RWPE2 (cell line): Measurements from ENCODE around the gene ATP8B3.

ENCODE experiments used
- ATAC-seq: fragments of 200-7000 bp; cut with Tn5 transposase; 3 replicates; pipeline ENCODE4 v1.9.1; 2021; ENCODE audit warnings: low read depth
- DNase-seq: peaks from one replicate; pipeline ENCODE4 v3.0.0-alpha.2; 2020; ENCODE audit warnings: low spot score
- H3K27ac ChIP-seq: fragments of 450-650 bp; 2 replicates; pipeline ENCODE4 v1.5.1; 2017; ENCODE audit warnings: mild to moderate bottlenecking; ENCODE audit not compliant: poor library complexity, severe bottlenecking
- H3K27me3 ChIP-seq: fragments of 250-450 bp; sonication (Bioruptor Pico); 2 replicates; pipeline ENCODE4 v1.5.1; 2021; ENCODE audit warnings: mild to moderate bottlenecking, moderate library complexity; ENCODE audit not compliant: insufficient read depth, poor library complexity, severe bottlenecking
- H3K36me3 ChIP-seq: fragments of 250-450 bp; sonication (Bioruptor Pico); 2 replicates; pipeline ENCODE4 v1.5.1; 2020; ENCODE audit warnings: low read depth, mild to moderate bottlenecking, moderate library complexity
- H3K4me1 ChIP-seq: fragments of 250-450 bp; sonication (Bioruptor Pico); 2 replicates; pipeline ENCODE4 v1.5.1; 2021; ENCODE audit warnings: mild to moderate bottlenecking, moderate library complexity; ENCODE audit not compliant: insufficient read depth, poor library complexity, severe bottlenecking
- H3K4me3 ChIP-seq: fragments of 250-450 bp; sonication (Bioruptor Pico); 2 replicates; pipeline ENCODE4 v1.5.1; 2021; ENCODE audit warnings: mild to moderate bottlenecking, moderate library complexity; ENCODE audit not compliant: severe bottlenecking
- H3K9me3 ChIP-seq: fragments of 250-450 bp; sonication (Bioruptor Pico); 2 replicates; pipeline ENCODE4 v1.5.1; 2021; ENCODE audit warnings: mild to moderate bottlenecking, moderate library complexity; ENCODE audit not compliant: severe bottlenecking
- CTCF ChIP-seq: fragments of 450-650 bp; IDR thresholded peaks from one replicate; pipeline ENCODE4 v1.5.1; 2017; ENCODE audit warnings: mild to moderate bottlenecking, moderate library complexity; ENCODE audit not compliant: poor library complexity, severe bottlenecking

Gene ATP8B3

DNA sequence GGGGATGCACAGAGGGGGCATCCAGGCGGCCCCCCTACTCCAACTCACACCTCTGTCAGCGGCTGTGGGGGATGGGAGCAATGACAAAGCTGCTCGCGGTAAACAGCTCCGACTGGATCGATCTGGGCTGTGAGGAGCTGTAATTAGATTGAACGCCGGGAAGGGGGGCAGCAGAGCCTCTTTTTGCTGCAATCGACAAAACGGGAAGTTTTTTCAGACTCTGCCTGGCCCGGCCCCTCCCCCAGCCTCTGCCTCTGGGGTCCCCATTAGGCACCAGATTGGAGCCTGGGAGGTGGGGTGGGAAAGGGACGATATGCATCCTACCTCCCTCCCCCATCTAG is 42.5 kb downstream of the ATP8B3 start:
- DNase-seq (no peak), ATAC-seq (no peak)
- no peak for TF ChIP-seq CTCF
- Histone ChIP-seq H3K27ac (no peak overlapping the region), H3K4me1 (peaks cover 12% of the 10 kb centered on the region), H3K9me3 (peaks cover 7% of the 10 kb centered on the region), H3K36me3 (no peaks in the 10 kb centered on the region), H3K4me3 (no peak overlapping the region), H3K27me3 (peaks cover 36% of the 10 kb centered on the region)

- peaks cover 12% of the 10 kb centered on the region for H3K4me1 ChIP-seq
- no peaks in the 10 kb centered on the region for H3K36me3 ChIP-seq
- H3K4me3 ChIP-seq = no peak overlapping the region
- DNase-seq (no peak), ATAC-seq (no peak)
- H3K9me3 ChIP-seq = peaks cover 7% of the 10 kb centered on the region
- H3K27ac ChIP-seq = no peak overlapping the region
- TF ChIP-seq CTCF = no peak
- peaks cover 41% of the 10 kb centered on the region for H3K27me3 ChIP-seq
Observed at GRCh38 chr19:1768918-1769644, 43.0 kb downstream of the ATP8B3 start.

DNA sequence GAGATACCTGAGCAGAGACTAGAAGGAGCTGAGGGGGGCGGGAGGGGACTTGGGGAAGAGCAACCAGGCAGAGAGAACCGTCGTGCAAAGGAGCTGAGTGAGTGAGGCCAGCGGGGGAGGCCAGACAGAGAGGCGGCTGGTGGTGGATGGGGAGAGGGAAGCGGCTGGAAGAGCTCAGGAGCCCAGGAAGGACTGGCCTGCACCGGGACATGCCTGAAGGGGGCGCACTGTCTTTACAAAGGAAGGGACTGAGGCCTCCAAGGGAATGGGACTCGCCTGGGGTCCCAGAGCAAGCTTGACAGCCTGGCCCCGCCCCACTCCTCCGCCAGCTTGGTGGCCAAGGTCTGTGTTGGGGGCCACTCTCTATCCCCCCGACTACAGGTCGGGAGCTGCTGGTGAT is 43.8 kb downstream of the ATP8B3 start:
- peaks cover 4% of the 10 kb centered on the region for H3K4me1 ChIP-seq
- peaks cover 50% of the 10 kb centered on the region for H3K27me3 ChIP-seq
- TF ChIP-seq CTCF = no peak
- ATAC-seq (no peak), DNase-seq (no peak)
- H3K9me3 ChIP-seq = peaks cover 7% of the 10 kb centered on the region
- no peak overlapping the region for H3K27ac ChIP-seq
- H3K36me3 ChIP-seq = no peaks in the 10 kb centered on the region
- no peak overlapping the region for H3K4me3 ChIP-seq

- TF ChIP-seq CTCF = peak; percentile 88
Observed at GRCh38 chr19:1767464-1767933, 44.6 kb downstream of the ATP8B3 start.

DNA sequence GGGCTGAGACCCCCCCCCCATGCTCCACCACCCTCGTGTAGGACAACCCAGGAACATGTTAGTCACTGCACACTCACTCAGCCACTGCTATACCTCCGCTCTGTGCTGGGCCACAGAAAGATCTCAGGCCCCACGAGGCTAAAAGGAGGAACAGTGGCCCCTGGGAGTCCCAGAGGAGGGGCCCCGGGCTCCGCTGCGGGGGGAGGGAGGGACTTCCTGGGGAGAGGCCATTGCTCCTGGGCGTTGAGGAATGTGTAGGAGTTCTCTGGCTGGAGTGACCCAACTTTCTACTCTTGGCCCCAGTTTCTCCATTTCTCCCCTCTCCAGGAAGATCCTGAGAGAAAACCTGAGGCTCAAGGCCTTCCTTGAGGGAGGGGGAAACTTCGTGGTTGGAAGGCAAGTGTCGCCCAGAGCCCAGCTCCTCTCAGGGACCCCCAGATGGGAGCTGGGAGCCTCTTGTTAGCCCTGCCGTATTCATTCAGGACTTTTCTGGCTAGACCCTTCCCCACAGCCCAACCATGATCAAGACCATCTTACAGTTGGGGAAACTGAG is 45.2 kb downstream of the ATP8B3 start:
- H3K4me3 ChIP-seq = no peak overlapping the region
- no peak overlapping the region for H3K27ac ChIP-seq
- ATAC-seq (no peak), DNase-seq (no peak)
- no peaks in the 10 kb centered on the region for H3K36me3 ChIP-seq
- TF ChIP-seq CTCF = no peak
- no peaks in the 10 kb centered on the region for H3K4me1 ChIP-seq
- peaks cover 7% of the 10 kb centered on the region for H3K9me3 ChIP-seq
- H3K27me3 ChIP-seq = peaks cover 63% of the 10 kb centered on the region

More at GRCh38 chr19:1767464-1767933, 44.6 kb downstream of the ATP8B3 start:
- no peak overlapping the region for H3K27ac ChIP-seq
- H3K4me1 ChIP-seq = no peaks in the 10 kb centered on the region
- peaks cover 57% of the 10 kb centered on the region for H3K27me3 ChIP-seq
- DNase-seq = no peak
- H3K36me3 ChIP-seq = no peaks in the 10 kb centered on the region
- no peak for ATAC-seq
- no peak overlapping the region for H3K4me3 ChIP-seq
- H3K9me3 ChIP-seq = peaks cover 7% of the 10 kb centered on the region
